NCI-H2107 treated with DMSO at 0.1 percent for 48 hours (cell line): Measurements from ENCODE around the gene ECD.
A peak's percentile ranks its signal among the peaks of the same experiment; 100 is the strongest.
"Not testable (repeated sequence)": the region's sequence is repeated elsewhere in the genome, so short reads cannot be mapped to it uniquely, and the experiment has no call there.

Experiments
- DNase-seq: peaks from one replicate; lab custom pipeline; 2025; ENCODE audit not compliant: unreplicated experiment; lab: John Stamatoyannopoulos, UW

ECD gene

DNA sequence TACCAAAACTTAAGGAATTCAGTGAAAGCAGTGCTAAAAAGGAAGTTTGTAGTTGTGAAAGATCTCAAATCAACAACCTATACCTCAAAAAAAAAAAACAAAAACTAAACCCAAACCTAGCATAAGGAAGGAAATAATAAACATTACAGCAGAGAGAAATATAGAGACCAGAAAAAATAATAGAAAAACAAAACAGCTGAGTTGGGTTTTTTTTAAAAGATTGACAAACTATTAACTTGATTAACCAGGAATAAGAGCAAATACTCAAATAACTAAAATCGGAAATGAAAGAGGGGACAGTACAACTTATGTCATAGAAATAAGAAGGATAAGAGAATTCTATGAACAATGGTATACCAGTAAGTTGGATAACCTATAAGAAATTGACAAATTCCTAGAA lies 6.7 kb downstream of the ECD start:
- no peak for DNase-seq

GRCh38 chr10:73159038-73159648 lies 8.7 kb downstream of the ECD start:
- DNase-seq = peak; percentile 5

DNA sequence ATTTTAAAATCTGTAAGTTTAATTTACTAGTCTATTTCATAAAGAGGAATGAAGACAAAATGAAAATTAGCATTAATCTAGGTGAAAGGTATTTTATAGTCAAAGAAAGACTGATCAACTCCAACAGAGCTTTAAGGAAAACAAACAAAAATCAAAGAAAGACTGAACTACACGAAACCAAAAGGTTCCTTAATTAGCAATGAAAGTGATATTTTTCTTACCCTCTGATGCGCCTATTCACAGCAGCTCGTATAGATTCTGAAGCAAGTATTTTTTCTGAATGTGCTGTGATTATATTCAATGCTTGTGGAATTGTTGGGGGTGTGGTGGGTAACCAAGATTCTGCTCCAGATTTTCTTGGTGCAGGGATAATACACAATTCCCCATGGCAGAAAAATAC lies 11.8 kb downstream of the ECD start:
- DNase-seq = no peak

DNA sequence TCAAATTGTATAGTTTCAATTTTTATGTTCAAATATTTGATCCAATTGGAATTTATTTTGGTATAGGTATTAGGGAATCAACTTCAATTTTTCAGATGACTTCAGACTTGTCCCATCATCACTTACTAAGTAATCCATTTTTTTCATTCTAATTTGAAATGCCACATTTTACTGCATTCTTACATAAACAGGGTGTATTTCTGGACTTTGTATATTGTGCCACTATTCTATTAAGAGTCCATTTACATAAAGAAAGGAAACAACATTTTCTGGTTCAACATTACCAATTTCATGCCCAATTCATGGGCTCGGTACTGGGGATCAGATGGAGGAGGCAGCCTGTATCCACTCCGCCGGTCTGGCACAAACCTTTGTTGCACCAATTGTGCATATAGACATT lies 15.8 kb downstream of the ECD start:
- no peak for DNase-seq

DNA sequence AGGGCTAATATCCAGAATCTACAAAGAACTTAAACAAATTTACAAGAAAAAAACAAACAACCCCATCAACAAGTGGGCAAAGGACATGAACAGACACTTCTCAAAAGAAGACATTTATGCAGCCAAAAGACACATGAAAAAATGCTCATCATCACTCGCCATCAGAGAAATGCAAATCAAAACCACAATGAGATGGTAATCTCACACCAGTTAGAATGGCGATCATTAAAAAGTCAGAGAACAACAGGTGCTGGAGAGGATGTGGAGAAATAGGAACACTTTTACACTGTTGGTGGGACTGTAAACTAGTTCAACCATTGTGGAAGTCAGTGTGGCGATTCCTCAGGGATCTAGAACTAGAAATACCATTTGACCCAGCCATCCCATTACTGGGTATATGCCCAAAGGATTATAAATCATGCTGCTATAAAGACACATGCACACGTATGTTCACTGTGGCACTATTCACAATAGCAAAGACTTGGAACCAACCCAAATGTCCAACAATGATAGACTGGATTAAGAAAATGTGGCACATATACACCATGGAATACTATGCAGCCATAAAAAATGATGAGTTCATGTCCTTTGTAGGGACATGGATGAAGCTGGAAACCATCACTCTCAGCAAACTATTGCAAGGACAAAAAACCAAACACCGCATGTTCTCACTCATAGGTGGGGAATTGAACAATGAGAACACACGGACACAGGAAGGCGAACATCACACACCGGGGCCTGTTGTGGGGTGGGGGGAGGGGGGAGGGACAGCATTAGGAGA lies 17.0 kb downstream of the ECD start:
- DNase-seq = not testable (repeated sequence)

DNA sequence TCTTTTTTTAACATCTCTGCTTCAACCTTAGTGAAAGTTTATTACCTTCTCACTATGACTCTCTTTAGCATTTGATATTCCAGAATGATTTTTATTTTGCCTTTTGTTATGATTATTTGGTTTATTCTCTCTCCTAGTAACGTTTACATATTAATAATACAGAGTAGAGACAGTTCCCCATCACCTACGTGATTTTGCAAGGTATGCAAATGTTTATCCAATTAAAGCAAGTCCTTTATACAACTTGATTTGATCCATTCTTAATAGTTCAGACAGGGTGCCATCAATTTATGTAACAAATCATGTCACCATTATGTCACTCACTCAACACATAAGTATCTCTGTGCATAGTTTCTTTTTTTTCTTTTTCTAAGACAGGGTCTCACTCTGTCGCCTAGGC lies 26.2 kb downstream of the ECD start:
- no peak for DNase-seq

DNA sequence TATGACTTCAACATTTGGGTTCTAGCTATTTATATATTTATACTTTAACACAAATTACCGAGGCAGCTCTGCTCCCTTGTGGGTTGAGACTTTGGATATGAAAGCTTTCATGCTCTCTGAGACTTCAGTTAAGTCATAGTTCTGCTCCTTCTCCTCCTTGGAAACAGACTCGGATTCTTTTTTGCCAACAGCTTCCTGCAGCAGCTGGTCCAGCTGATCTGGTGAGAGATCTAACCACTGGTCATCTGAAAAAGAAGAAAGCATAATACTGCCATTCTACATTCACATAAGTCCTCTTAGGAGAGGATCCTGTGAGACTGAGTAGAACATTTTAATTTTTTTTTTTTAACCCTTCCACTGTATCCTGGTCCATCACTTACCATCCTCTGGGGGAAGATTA lies 28.6 kb downstream of the ECD start:
- DNase-seq = no peak

DNA sequence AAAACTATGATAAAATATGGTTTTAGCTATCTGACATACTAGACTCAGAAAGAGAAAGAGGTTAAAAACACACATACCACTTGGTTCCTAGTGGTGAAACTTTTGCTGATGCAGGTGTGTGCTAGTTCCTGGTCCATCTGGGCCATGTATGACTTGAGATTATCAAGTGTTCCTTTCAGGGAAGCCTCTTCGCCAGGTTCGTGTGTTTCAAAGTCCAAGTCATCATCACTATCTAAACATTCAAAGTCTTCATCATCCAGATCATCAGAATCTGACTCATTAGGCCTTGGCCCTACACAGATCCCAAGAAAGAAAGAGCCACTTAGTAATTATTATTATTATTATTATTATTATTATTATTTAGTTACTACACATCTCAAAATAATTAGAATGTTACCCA lies 31.2 kb downstream of the ECD start:
- no peak for DNase-seq

DNA sequence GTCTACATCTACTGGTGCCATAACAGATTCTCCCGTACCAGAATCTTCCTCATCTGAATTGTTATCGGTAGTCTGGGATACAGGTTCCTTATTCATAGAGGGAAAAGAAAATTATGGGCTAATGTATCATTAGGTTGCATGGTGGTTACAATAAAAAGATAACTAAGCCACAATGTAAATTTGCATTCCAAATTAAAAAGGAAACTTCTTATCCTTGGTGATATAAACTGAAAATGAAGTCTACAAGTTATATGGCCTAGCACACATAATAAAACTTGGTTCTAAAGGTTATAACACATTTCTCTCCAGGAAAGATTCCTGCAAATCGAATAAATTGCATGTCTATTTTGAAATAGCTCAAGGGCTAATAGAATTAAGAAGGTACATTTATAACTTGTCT lies 33.1 kb downstream of the ECD start:
- no peak for DNase-seq

GRCh38 chr10:73131913-73132686 lies 35.7 kb downstream of the ECD start:
- no peak for DNase-seq

- no peak for DNase-seq
Measured at GRCh38 chr10:73131301-73131700, 36.5 kb downstream of the ECD start.

GRCh38 chr10:73126343-73126742 lies 41.5 kb downstream of the ECD start:
- DNase-seq = no peak

DNA sequence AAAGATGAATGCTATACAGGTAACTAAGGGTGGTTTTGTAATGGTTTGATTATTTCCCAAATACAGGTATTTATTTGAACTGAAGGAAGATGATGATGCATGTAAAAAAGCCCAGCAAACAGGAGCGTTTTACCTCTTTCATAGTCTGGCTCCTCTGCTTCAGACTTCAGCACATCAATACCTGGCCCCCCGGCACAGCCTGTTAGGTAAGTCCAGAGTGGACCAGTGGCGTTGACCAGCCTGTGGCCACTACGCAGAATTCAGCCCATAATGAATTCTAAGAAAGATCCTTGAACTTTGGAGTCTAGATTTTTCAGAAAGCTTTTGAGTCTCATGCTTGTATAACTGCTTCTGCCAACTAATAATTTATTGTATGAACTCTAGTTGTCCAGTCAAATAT lies 47.9 kb downstream of the ECD start:
- no peak for DNase-seq

DNA sequence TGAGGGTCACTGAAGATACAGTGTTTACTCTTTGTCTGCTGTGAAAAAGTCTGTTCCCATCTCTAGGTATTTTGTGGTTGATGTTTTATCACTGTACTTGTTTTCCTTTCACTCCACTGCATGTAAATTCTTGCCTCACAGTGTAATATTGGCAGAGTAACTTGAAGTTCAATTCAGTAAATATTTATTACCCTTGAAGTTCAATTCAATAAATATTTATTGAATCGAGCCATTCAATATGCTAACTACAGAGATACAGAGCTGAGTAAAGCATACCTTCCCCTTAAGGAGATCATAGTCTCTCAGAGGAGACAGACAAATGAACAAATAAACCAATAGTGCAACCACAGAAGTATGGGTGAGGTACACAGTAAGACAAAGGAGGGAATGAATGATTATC lies 48.4 kb downstream of the ECD start:
- no peak for DNase-seq

GRCh38 chr10:73117976-73118743 lies 49.6 kb downstream of the ECD start:
- DNase-seq = no peak

DNA sequence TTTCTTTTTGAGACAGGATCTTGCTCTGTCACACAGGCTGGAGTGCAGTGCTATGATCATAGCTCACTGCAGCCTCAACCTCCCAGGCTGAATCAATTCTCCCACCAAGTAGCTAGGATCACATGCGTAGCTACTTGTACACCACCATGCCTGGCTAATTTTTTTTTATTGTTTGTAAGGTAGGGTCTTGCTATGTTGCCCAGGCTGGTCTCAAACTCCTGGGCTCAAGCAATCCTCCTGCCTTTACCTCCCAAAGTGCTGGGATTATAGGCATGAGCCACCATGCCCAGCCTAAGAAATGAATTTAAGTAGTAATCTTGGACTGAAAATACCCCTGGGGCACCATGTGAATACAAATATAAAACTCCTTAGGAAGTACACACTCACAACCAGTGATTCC lies 51.8 kb downstream of the ECD start:
- no peak for DNase-seq

GRCh38 chr10:73113551-73113950 lies 54.3 kb downstream of the ECD start:
- no peak for DNase-seq

GRCh38 chr10:73112032-73112431 lies 55.8 kb downstream of the ECD start:
- DNase-seq = not testable (repeated sequence)

DNA sequence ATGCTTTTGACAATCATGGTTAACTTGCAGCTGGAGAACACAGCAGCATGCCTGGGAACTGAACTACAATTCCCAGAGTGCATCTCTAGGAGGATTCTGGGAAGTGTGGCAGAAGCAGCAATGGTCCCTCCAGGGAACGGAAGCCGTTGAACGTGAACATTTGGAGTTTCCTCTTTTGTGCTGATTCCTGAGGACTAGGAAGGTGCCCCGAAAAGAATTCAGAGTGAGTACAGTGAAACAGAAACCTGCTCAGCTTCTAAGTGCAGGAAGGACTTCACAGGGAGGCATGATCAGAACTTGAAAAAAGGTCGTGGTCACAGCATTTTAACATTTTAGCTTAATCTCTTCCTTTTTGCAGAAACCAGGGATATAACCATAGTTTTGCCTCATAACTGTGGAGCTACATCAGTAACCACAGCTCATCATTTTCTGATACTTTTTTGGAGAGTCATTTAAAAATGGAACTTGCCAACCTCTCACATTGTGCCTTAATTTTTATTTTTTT lies 57.4 kb downstream of the ECD start, which contains the start of gene NUDT13:
NUDT13 (plus strand) TSS at position 111 of the 505 bp plus-strand sequence. CDS start 3,911 bp downstream, outside the sequence.
- DNase-seq = no peak

GRCh38 chr10:73109248-73109652 lies 58.6 kb downstream of the ECD start:
- not testable (repeated sequence) for DNase-seq

DNA sequence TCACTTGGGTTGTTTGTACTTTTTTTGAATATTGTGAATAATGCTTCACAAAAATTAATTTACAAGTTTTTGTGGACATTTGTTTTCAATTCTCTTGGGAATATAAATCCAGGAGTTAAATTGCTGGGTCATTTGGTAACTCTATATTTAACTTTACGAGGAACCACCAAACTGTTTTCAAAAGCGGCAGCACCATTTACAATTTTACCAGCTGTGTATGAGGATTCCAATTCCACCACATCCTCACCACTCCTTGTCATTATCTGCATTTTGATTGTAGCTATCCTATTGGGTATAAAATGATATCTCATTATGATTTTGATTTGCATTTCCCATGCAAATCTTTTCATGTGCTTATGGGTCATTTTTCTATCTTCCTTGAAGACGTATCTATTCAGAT lies 61.5 kb downstream of the ECD start:
- DNase-seq = no peak
